IPS DF 4.7 (cell line): ENCODE data around the gene CGB3.

ENCODE experiments used
- DNase-seq: peaks from one replicate; pipeline ENCODE4 v3.0.0-alpha.2; 2013; ENCODE audit warnings: low spot score; ENCODE audit errors: extremely low read depth

The CGB3 gene

DNA sequence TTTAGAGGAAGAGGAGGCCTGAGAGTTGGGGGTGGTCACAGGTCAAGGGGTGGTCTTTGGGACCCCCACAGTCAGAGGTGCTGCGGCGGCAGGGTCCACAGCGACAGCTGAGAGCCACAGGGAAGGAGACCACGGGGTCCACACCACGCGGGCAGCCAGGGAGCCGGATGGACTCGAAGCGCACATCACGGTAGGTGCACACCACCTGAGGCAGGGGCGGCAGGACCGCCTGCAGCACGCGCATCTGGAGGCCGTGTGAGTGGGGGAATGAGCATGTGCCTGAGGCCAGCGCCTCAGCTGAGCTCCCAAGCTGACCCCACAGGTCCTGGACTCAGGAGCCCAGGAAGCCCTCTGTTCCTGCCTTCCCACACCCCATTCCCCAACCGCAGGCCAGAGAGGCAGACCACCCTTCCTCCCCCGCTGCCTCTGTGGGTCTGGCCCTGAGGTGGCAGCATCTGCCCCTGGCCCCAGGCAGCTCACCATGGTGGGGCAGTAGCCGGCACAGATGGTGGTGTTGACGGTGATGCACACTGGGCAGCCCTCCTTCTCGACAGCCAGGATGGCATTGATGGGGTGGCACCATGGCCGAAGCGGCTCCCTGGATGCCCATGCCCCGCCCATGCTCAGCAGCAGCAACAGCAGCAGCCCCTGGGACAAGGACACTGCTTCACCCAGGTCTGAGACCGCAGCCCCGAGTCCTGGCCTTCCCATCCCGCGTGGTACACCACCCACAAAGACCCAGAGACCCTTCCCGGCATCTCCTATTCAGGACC is 7.9 kb downstream of the CGB3 start:
- no peak for DNase-seq

- no peak for DNase-seq
Observed at GRCh38 chr19:49014870-49015255, 9.3 kb downstream of the CGB3 start.

GRCh38 chr19:49014123-49014869 is 9.8 kb downstream of the CGB3 start:
- no peak for DNase-seq

GRCh38 chr19:49011194-49011593 is 12.9 kb downstream of the CGB3 start:
- no peak for DNase-seq

- DNase-seq = no peak
Observed at GRCh38 chr19:49010453-49010852, 13.7 kb downstream of the CGB3 start.

DNA sequence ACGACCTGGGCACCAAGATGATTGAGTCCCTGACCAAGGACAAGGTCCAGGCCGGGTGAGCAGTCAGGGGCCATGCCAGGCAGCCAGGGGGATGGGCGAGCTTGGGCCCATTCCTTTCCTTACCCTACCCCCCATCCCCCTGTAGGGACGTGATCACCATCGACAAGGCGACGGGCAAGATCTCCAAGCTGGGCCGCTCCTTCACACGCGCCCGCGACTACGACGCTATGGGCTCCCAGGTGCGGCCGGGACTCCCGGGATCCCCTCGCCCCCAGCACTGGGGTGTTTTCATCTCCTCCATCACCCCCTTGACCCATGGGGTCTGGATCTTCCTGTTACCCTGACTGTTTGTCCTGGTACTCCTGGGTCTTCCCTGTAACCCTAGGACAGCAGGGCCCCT is 14.3 kb downstream of the CGB3 start:
- no peak for DNase-seq

DNA sequence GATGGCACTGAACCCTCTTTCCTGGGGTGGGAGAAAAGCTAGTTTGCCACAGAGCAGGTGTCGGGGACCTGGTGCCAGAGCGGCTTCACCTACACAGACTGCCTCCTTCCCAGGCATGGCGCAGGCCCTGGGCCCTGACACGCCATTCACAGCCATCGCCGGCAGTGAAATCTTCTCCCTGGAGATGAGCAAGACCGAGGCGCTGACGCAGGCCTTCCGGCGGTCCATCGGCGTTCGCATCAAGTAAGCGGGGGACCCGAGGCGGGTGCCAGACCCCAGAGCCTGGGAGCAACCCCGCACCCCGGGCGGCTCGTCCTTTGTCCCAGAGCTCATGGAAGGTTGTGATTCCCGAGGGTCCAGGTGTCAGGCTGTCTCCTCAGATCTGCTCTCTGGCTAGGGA is 17.2 kb downstream of the CGB3 start:
- no peak for DNase-seq

- no peak for DNase-seq
Observed at GRCh38 chr19:49004964-49005614, 19.0 kb downstream of the CGB3 start.

DNA sequence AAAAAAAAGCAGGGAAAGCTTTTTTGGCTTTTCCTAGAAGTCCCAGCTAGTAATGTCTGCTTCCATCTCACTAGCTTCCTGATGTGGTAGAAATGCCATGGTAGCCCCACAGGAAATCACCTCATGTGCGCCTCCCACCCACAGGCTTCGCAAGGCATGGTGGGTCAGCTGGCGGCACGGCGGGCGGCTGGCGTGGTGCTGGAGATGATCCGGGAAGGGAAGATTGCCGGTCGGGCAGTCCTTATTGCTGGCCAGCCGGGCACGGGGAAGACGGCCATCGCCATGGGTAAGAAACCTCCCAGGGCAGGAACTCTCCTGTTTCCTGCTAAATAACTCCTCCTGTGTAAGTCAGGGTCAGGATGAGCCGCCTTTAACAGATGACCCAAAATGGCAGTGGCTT is 20.0 kb downstream of the CGB3 start:
- no peak for DNase-seq

DNA sequence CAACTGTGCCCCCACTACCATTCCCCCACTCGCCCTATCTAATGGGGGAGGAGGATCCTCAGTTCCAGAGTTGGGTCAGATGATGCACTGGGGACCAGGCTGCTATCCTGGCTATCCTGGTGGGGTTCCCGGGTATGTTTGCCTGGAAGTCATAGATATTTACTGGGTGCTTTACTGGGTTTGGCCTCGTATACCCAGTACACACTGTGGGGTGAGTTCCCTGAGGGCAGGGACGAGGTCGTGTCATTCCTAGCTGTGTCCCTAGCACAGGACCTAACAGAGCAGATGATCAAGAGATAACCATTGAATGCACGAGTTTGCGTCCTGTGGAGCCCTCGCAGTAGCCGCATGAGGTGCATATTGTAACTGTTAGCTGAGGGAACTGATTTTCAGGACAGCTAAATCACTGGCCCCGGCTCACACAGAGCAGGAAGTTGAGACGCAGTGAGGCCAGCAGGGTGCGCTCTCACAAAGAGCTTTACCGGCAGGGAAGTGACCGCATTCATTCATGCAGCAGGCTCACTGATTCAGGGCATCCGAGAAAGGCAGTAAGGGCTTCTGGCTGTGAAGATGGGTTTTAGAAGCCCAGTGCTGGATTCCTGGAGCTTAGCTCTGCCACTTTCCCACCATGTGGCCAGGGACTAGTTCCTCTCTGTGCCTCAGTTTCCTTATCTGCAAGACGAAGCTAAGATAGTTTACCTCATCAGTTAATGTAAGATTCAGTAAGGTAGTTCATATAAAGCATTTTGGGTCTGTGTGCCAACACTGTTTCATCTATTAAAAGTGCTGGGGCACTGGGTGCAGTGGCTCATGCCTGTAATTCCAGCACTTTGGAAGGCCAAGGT is 24.4 kb downstream of the CGB3 start:
- no peak for DNase-seq

GRCh38 chr19:48997972-48998371 is 26.2 kb downstream of the CGB3 start:
- DNase-seq = no peak

DNA sequence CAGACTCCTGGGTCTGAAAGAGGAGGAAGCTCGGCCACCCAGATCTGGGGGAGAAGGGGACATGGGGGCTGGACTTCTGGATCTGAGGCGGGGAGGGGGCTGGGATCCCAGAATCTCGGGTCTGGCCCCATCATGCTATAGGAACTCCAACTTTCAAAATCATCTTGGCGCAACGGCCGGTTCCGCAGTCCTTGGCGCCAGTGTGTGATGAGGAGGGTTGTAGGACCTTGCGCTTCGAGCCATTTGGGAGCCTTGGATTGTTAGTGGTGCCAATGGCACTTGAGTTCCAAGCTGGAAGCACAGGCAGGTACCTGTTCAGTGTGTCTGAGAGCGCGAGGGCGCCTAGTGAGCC is 30.1 kb downstream of the CGB3 start:
- no peak for DNase-seq

GRCh38 chr19:48993175-48994034 is 30.7 kb downstream of the CGB3 start, which contains the start of the genes GYS1 and RUVBL2:
Gene GYS1, minus strand, starts transcription at chr19:48993309. Its CDS starts 197 bp downstream, at chr19:48993112.
Gene RUVBL2, plus strand, starts transcription at chr19:48993887. Its CDS starts 25 bp downstream, at chr19:48993912.
- DNase-seq = peak; percentile 98

DNA sequence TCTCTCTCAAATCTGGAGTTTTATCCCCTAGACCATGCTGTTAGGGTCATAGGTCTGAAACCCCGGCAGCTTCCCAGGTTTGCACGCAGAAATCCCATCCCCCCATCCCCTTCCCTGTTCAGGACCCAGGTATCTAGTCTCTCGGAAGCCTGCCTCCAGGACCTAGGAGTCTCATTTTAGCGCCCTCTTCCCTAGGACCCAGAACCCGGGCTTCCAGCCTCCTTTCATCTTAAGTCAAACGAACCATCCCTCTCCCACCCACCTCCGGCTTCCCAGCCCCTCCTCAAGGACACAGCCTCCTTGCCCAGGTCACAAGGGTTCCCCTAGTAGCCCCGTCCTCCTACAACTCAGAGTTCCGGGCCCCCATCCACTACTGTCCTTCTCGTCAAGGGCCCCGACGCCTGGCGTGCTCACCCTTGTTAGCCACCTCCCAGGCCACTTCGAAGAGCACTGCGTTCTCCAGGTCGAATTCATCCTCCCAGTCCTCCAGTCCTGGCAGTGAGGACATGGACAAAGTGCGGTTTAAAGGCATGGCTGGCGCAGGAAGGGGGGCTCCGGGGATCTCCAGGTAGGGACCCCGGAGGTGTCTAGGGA is 31.5 kb downstream of the CGB3 start:
- DNase-seq = no peak

DNA sequence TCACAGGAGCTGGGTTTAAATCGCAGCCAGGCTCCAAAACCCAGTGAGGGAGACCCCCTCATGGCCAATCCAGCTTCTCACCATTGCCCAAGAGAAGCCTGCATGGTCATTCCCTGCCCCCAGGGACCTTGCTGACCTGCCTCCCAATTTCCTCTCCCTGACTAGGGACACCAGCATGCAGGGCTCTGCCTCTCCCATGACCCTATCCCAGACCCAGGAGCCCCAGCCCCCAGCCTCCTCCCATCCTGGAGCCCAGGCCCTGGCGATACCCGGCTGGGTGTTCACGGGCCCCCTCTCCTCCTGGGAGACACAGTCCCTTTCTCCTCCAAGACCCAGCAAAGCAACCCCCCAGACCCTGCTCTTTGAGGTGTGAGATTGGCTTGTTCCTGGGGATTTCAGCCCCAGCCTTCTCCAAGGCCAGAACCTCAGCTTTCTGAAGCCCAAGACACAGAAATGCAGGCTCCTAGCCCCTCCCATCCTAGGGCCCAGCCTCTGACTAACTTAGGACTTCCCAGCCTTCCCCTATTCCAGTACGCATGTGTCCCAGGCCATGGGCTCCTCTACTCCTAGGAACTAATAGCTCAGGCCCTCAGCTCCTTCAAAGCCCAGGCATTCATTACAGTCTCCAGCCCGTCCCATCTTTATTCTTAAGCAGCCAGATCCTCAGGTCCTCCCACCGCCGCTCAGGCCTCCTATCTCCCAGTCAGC is 32.1 kb downstream of the CGB3 start:
- no peak for DNase-seq

DNA sequence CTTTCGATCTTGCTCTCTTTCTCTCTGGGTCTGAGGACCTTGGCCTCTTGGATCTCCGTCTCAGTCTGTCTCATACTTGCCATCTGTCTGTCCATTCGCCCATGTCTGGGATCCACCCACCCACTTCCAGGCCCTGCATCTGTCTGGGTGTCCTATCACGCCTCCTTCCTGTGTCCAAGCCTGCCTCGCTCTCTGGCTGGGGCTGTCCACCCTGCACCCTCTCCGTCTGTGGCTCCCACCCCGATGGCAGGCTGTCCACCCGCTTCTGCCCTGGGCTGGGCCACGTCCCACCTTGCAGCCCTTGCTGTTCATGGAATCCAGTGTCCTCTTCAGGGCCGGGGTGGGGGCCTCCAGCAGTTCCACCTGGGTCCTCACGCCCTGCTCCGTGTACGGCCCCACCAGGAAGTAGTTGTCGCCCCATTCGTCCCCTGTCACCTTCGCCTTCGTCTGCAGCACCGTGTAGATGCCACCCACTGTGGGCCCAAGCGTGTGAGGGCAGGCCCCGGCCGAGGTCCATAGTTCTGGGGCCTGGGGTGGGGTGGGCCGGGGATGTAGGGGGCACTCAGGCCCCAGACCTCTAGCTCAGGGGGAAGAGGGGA is 33.0 kb downstream of the CGB3 start:
- no peak for DNase-seq

DNA sequence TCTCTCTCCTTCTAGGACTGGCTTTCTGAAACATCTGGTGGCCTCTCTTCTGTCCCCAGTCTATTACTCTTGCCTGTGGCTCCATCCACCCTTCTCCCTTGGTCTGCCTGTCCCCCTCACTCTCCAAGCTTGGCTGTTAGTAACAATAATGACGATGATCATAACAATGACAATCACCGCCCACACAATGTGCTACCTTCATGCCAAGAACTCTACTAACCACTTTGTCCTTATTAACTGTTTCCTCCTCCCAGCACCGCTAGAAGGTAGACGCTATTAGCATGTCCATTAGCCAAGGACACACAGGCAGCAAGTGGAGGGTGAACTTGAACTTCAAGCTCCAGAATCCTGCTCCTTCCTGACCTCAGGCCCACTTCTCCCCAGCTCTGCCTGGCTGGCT is 33.7 kb downstream of the CGB3 start:
- no peak for DNase-seq

DNA sequence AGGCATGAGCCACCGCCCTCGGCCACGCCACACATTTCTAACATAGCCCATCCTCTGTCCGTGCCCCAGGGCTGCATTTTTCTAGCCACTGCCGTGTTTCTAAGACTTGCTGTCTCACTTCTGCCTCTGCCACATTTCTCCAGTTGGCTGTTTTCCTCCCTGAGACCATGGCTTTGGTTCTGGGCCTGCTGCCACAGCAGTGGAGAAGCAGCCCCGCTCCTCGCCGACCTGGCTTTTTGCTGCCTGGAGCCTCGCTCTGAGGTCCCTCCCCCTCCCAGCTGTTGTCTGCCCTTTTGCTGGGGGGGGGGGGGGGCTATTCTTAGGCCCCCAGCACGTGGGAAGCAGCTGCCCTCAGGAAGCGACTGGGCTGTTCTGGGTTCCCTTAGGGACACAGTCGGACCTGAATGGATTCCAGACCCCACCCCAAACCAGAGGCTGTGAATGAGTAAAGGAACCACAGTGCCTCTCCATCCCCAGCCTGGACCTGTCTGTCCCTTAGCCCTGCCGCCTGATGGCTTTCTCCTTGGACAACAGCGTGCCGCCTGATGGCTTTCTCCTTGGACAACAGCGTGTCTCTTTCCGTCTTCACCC is 34.3 kb downstream of the CGB3 start:
- no peak for DNase-seq

GRCh38 chr19:48988860-48989259 is 35.3 kb downstream of the CGB3 start:
- no peak for DNase-seq
